ENCODE results near the gene WNT5B. TPM values are rescaled to one million over a fixed set of nuclear protein-coding genes. Genes with fewer than 3 reads are reported as not detected.
"Not testable (repeated sequence)": the region's sequence is repeated elsewhere in the genome, so short reads cannot be mapped to it uniquely, and the experiment has no call there.

The WNT5B gene
- total RNA-seq, 1 experiment from 2014 or later, result 33.1 TPM

- H3K79me2 ChIP-seq (ENCODE audit: low read depth), result peaks cover 28% of the 10 kb centered on the region
- peaks cover 23% of the 10 kb centered on the region for H4K20me1 ChIP-seq (ENCODE audit: insufficient read depth)
- H2AFZ ChIP-seq, result no peak overlapping the region
- H3K36me3 ChIP-seq (ENCODE audit: low read depth), result no peaks in the 10 kb centered on the region
- intact Hi-C loops (cut with micrococcal nuclease; ENCODE audit: unreplicated experiment), result no loop called here
- TF ChIP-seq EZH2 (IDR thresholded peaks at IDR 0.05; ENCODE audit: low read depth), result no peak
- no peak for TF ChIP-seq CTCF (conservative IDR thresholded peaks at IDR 0.05)
- no peak overlapping the region for H3K27ac ChIP-seq
- no peaks in the 10 kb centered on the region for H3K9me3 ChIP-seq (ENCODE audit: insufficient read depth, low read depth)
- ChIA-PET CTCF (no interaction called here), POLR2A (ENCODE audit: unreplicated experiment) (no interaction called here)
- no peak for DNase-seq
- peak overlapping the region; percentile 99; the same call in 1 of the 2 replicates for H3K4me2 ChIP-seq
- no peaks in the 10 kb centered on the region for H3K9me2 ChIP-seq (ENCODE audit: insufficient read depth)
- peak overlapping the region; percentile 91; the same call in 1 of the 2 replicates for H3K4me3 ChIP-seq
- peaks cover 25% of the 10 kb centered on the region for H3F3A ChIP-seq (ENCODE audit: insufficient read depth, low read depth)
- BruUV-seq (replicated peaks), result no TSS peak
- no peaks in the 10 kb centered on the region for H3K27me3 ChIP-seq (ENCODE audit: insufficient read depth, low read depth)
- H3K4me1 ChIP-seq (replicated peaks; ENCODE audit: insufficient read depth), result peaks cover 34% of the 10 kb centered on the region
Measured at GRCh38 chr12:1595690-1596347, 33.2 kb upstream of the WNT5B start.

GRCh38 chr12:1598757-1599156 is 30.3 kb upstream of the WNT5B start:
- Histone ChIP-seq H3F3A (ENCODE audit: insufficient read depth, low read depth) (peaks cover 14% of the 10 kb centered on the region), H3K4me3 (no peak overlapping the region), H3K27ac (no peak overlapping the region), H3K4me1 (replicated peaks; ENCODE audit: insufficient read depth) (peaks cover 9% of the 10 kb centered on the region), H3K9me2 (ENCODE audit: insufficient read depth) (no peaks in the 10 kb centered on the region), H3K27me3 (ENCODE audit: insufficient read depth, low read depth) (no peaks in the 10 kb centered on the region), H4K20me1 (ENCODE audit: insufficient read depth) (no peaks in the 10 kb centered on the region), H3K9me3 (ENCODE audit: insufficient read depth, low read depth) (no peaks in the 10 kb centered on the region), H3K36me3 (ENCODE audit: low read depth) (no peaks in the 10 kb centered on the region), H3K4me2 (no peak overlapping the region), H2AFZ (no peak overlapping the region), H3K79me2 (ENCODE audit: low read depth) (no peaks in the 10 kb centered on the region)
- BruUV-seq (replicated peaks), result no TSS peak
- TF ChIP-seq CTCF (conservative IDR thresholded peaks at IDR 0.05), result no peak
- no peak for TF ChIP-seq EZH2 (IDR thresholded peaks at IDR 0.05; ENCODE audit: low read depth)
- intact Hi-C loops (cut with micrococcal nuclease; ENCODE audit: unreplicated experiment), result no loop called here
- POLR2A ChIA-PET (ENCODE audit: unreplicated experiment), result no interaction called here
- CTCF ChIA-PET, result no interaction called here
- DNase-seq, result no peak

GRCh38 chr12:1602706-1603105 is 26.3 kb upstream of the WNT5B start:
- H3K9me3 ChIP-seq (ENCODE audit: insufficient read depth, low read depth); intact Hi-C loops (cut with micrococcal nuclease; ENCODE audit: unreplicated experiment); H2AFZ ChIP-seq; H3K79me2 ChIP-seq (ENCODE audit: low read depth); BruUV-seq (replicated peaks); H4K20me1 ChIP-seq (ENCODE audit: insufficient read depth); H3K27me3 ChIP-seq (ENCODE audit: insufficient read depth, low read depth); DNase-seq; H3K4me3 ChIP-seq; H3K36me3 ChIP-seq (ENCODE audit: low read depth); H3K4me2 ChIP-seq; H3K9me2 ChIP-seq (ENCODE audit: insufficient read depth); H3K27ac ChIP-seq: not testable (repeated sequence)
- ChIA-PET CTCF (interaction anchor here (0.6 to 0.7 kb wide), 2 partner anchors 825 to 1444 kb away, joined by 3 read pairs; no protein-coding TSS in a partner anchor), POLR2A (ENCODE audit: unreplicated experiment) (interaction anchor here (0.7 kb wide), 1 partner anchor 214 kb away, joined by 3 read pairs; no protein-coding TSS in a partner anchor)
- Histone ChIP-seq H3K4me1 (replicated peaks; ENCODE audit: insufficient read depth) (peaks cover 18% of the 10 kb centered on the region), H3F3A (ENCODE audit: insufficient read depth, low read depth) (peaks cover 24% of the 10 kb centered on the region)
